Measurements from ENCODE around the gene CDC73.

DNA sequence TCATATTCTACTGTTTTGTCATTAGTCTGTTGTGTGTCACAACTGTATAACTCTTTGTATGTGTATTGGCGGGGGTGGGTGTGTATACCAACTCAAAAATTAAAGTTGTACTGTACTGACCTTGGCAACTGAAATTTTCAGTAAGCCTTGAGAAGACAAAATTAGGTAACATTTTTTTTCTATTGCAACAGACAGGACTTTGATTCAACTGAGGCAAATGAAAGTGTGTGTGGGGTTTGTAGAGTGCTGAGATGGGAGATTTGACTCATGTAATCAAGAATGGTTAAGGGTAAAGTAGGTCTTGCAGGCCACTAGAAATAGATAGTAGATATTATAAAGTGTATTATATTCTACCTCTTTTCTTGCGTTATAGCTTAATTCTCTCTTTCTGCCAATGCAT lies 79.2 kb downstream of the CDC73 start:
- no peak for TF ChIP-seq CTCF (IDR thresholded peaks at IDR 0.05; ENCODE audit: low read depth, low read length, poor library complexity, severe bottlenecking)
- TF ChIP-seq EZH2phosphoT487 (IDR thresholded peaks at IDR 0.05; ENCODE audit: borderline replicate concordance, low read length): no peak
